GM21367 (cell line): ENCODE measurements around the gene FGF9.

ENCODE experiments used
- ATAC-seq: cut with Tn5 transposase; IDR thresholded peaks from one replicate; pipeline ENCODE4 v1.9.1; 2021; ENCODE audit not compliant: unreplicated experiment

The FGF9 gene

GRCh38 chr13:21703846-21704245 lies 33.0 kb downstream of the FGF9 start:
- ATAC-seq, result no peak

GRCh38 chr13:21707586-21707985 lies 36.7 kb downstream of the FGF9 start:
- no peak for ATAC-seq

DNA sequence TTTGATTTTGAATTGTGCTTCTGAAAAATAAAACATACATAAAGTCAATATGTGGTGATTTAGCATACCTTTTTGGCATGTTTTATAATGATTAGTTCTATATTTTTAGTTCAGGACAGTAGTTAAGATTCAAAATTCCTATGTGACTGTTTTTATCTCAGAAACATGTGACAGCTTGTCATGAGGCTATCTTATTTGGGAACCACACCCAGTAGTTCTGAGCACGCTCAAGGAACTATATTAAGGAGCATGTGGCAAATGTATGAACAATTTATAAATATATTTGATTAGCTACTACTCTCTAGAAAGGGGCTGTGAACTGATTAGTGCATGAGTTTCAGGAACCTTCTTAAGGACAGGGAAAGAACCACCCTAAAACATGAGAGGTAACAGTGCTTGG lies 38.8 kb downstream of the FGF9 start:
- no peak for ATAC-seq

- ATAC-seq, result no peak
Observed at GRCh38 chr13:21710163-21710562, 39.3 kb downstream of the FGF9 start.

- ATAC-seq, result no peak
Observed at GRCh38 chr13:21717817-21718216, 46.9 kb downstream of the FGF9 start.

GRCh38 chr13:21719463-21719862 lies 48.6 kb downstream of the FGF9 start:
- no peak for ATAC-seq

DNA sequence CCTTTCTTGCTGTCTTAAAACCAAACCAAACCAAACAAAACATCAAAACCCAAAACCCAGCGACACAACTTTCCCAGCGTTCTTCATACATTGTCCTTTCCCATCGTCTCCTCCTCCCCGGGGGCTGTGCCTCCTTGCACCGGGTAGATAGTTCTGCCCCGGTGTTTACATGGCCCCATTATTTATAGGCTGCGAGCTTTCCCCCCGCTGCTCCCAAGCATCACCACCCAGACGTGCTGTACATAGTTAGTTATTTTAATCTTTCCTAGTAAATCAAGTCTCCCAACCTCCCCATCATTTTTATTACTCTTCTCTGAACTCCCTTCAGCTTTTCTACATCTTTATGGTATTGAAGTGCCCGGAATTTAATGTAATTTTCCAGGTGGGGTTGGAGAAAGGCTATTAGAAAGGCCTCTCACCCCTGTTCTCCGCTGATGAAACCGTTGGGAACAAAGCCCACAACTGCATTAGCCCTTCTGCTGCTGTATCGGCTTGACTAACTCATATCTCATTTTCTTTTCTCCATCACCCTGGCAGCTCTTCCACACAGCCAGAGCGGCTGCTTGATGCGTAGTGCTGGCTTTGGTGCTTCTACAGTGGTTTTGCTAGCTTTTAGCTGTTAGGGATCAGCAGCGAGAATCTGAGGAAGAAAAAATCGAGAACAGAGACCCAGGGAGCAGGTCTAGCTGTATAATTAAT lies 53.1 kb downstream of the FGF9 start:
- no peak for ATAC-seq

DNA sequence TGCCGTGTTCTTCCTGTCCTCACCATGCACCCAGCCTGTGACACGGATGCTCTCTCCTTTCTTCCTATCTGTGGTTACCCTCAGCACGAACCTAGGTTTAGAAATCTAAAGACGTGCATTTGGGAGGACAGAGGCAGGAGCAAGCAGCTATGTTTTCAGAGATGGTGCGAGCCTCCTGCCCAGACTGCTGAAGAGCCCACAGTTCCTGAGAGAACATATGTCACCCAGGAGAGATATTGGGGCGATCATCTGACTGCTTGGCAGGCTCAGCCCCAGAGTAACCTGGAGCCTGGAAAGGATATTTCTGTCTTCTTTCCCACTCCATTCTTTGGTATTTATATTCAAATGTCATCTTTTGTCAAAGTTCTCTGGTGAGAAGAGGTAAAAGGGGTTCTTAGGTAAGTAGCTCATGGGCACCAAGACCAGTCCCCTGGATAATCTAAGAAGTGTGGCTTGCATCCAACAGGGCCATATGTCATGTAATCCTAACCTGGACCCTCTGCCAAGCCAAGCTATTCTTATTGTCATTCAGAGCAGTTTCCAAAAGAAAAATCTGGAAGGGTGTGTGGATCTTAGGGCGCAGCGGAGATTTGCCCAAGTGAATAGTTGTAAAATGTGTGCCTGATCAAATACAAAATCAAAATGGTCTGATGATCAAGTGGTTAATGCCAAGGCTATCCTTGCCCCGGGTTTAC lies 59.5 kb downstream of the FGF9 start:
- ATAC-seq, result no peak

GRCh38 chr13:21733475-21734263 lies 62.8 kb downstream of the FGF9 start:
- ATAC-seq, result no peak

DNA sequence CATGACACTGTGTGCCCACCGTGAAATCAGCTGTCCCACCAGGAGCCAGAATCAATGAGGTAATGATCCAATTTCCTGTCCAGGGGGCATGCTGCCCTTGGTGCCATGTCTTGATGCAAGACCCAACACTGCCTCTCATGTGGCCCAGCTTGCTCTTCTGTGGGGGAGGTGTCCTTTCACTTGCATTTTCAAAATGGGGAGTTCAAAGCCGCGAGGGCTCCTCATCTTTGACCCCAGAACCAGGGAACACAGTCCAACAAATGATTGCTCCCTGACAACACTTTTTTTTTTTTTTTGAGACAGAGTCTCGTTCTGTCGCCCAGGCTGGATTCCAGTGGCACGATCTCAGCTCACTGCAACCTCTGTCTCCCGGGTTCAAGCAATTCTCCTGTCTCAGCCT lies 64.1 kb downstream of the FGF9 start:
- ATAC-seq, result no peak

GRCh38 chr13:21735701-21736401 lies 65.0 kb downstream of the FGF9 start:
- ATAC-seq, result no peak

DNA sequence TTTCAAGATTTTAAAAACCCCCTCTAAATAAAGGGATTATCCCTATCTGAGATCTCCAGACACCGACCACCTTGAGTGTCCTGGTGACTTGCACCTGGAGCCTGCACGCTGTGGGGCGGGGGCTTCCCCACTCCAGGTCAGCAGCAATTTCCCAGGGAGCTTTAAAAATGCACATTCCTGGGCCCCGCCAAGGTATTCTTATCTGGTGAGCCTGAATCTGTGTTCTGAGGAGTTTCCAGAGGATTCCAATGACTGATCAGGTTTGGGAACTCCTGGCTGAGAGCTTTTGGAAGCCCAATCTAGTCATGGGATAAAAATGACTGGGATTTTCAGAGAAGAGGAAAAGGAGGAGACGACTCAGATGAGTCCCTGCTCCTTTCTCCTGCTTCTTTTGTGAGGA lies 66.1 kb downstream of the FGF9 start:
- no peak for ATAC-seq

GRCh38 chr13:21738630-21739029 lies 67.8 kb downstream of the FGF9 start:
- ATAC-seq, result no peak

DNA sequence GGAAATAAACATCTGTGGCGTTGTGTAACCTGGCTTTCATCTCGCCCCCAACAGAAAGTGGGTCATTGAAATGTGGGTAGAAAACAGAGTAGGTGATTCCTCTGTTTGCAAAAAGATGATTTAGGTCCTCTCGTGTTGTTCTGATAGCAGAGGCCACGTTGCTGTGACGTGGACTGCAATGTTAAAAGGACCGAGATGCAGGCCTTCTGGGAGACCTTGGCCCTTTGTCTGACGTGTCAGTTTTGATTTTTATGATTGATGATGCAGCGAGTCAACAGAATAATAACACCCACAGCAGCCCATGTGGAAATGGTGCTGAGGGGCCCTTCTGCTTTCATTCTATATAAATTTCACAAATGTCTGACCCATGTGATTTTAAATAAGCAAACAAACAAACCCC lies 68.9 kb downstream of the FGF9 start:
- no peak for ATAC-seq

DNA sequence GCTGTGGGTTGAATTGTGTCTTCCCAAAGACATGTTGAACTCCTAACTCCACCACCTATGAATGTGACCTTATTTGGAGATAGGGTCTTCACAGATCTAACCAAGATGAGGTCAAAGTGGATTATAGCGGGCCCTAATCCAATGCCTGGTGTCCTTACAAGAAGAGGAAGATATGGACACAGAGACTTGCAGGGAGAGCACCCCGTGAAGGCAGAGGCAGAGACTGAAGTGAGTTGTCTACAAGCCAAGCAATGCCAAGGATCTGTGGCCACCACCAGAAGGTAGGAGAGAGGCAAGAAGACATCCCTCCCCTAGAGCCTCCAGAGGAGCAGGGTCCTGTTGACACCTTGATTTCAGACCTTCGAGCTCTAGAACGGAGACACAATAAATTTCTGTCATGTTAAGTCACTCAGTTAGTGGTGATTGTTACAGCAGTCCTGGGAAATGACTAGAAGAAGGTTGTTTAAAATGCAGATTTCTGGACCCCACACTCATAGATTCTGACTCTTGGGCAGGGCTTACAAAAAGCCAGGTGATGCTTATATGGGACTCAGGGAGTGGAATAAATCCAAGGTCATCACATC lies 70.6 kb downstream of the FGF9 start:
- no peak for ATAC-seq

GRCh38 chr13:21742096-21742495 lies 71.2 kb downstream of the FGF9 start:
- ATAC-seq, result no peak

- no peak for ATAC-seq
Observed at GRCh38 chr13:21744149-21744548, 73.3 kb downstream of the FGF9 start.

GRCh38 chr13:21745307-21745706 lies 74.4 kb downstream of the FGF9 start:
- no peak for ATAC-seq

DNA sequence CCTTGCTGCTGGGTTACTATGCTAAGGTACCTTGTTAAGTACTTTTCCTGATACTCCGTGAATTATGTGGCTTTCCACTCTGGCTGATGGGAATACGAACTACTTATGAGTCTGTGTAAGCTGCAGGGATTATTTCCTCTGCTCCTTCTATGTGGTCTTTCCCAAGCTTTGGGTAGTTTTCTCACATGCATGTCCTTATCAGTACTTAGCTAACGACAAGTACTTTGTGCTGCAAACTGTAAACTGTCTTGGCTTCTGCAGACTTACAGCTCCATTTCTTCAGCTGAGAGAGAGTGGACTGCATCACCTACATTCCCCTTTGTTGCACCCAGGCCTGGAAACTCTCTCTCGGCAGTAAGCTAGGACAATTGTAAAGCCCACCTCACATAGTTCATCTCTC lies 76.6 kb downstream of the FGF9 start:
- no peak for ATAC-seq

GRCh38 chr13:21748166-21748565 lies 77.3 kb downstream of the FGF9 start:
- ATAC-seq, result no peak

- no peak for ATAC-seq
Observed at GRCh38 chr13:21749410-21749809, 78.5 kb downstream of the FGF9 start.
